NCI-H2196 treated with DMSO at 0.1 percent for 48 hours (cell line): ENCODE results near the gene SRD5A3.

ENCODE experiments used
- DNase-seq: peaks from one replicate; lab custom pipeline; 2025; ENCODE audit not compliant: unreplicated experiment; lab: John Stamatoyannopoulos, UW

The SRD5A3 gene

GRCh38 chr4:55406545-55406944 is 60.5 kb downstream of the SRD5A3 start:
- DNase-seq: no peak

GRCh38 chr4:55407119-55407518 is 61.1 kb downstream of the SRD5A3 start:
- DNase-seq: no peak

GRCh38 chr4:55407764-55408163 is 61.7 kb downstream of the SRD5A3 start:
- DNase-seq: no peak

GRCh38 chr4:55409468-55410171 is 63.6 kb downstream of the SRD5A3 start:
- no peak for DNase-seq

- DNase-seq: no peak
These were observed 64.4 kb downstream of the SRD5A3 start for GRCh38 chr4:55410431-55410830.

GRCh38 chr4:55411621-55412020 is 65.6 kb downstream of the SRD5A3 start:
- DNase-seq: no peak

GRCh38 chr4:55416176-55416575 is 70.1 kb downstream of the SRD5A3 start:
- no peak for DNase-seq
